K562 (cell line): ENCODE data around the gene SNRPD2. TPM values are rescaled to one million over a fixed set of nuclear protein-coding genes. Genes with fewer than 3 reads are reported as not detected.
A peak's percentile ranks its signal among the peaks of the same experiment; 100 is the strongest.

ENCODE experiments used
- ATAC-seq: fragments of 200-7000 bp; cut with Tn5 transposase; 3 replicates; pipeline ENCODE4 v1.9.1; 2020; ENCODE audit warnings: moderate library complexity
- BruUV-seq: library from RNA; stranded (reverse); fragments of 400-500 nt; replicated peaks from 2 replicates; lab custom pipeline; 2021; lab: Mats Ljungman, UMichigan
- CTCF ChIA-PET: fragments of 300-600 bp; formaldehyde crosslinking; extraction: SDS; loops from one replicate; lab custom pipeline; 2021; ENCODE audit warnings: low intra/inter-chr PET ratio; lab: Yijun Ruan, JAX
- POLR2A ChIA-PET: fragments of 300-600, 350-650 bp; sonication (Branson Sonifier 250); formaldehyde crosslinking; extraction: SDS; loops from one replicate; lab custom pipeline; 2021; ENCODE audit warnings: antibody characterized with exemption, inconsistent platforms; lab: Yijun Ruan, JAX
- DNase-seq, 4 experiments: peaks; one replicate each; pipeline versions ENCODE4 v3.0.0 to v3.0.0-alpha.2; 2011 to 2018; ENCODE audit warnings: low spot score in 3 of 4, mixed read lengths in 3 of 4; ENCODE audit errors: extremely low read depth in 1 of 4
- FAIRE-seq: peaks from 2 replicates; lab custom pipeline; 2011; peaks lifted over from hg19 to GRCh38; lab: Jason Lieb, UNC
- H2AFZ ChIP-seq: 2 replicates; pipeline ENCODE4 v1.6.0; 2011; ENCODE audit warnings: low read depth, low read length, control low read depth, inconsistent platforms
- H3K27ac ChIP-seq: fragments of 200-600 bp; 3 replicates; pipeline ENCODE4 v1.8.0; 2011; ENCODE audit warnings: low read depth, mild to moderate bottlenecking, control low read depth, inconsistent platforms, low read length, moderate library complexity, mixed read lengths; ENCODE audit errors: extremely low read depth
- H3K27me3 ChIP-seq, 2 experiments: fragments of 300-600 bp in 1 of 2; 2 replicates in 1 of 2; 3 replicates in 1 of 2; pipeline versions ENCODE4 v1.6.0 to v1.8.0; 2011; ENCODE audit warnings: inconsistent platforms in 2 of 2, low read length in 2 of 2, mild to moderate bottlenecking in 1 of 2, mixed read lengths in 1 of 2, moderate library complexity in 1 of 2; ENCODE audit not compliant: control insufficient read depth in 2 of 2, insufficient read depth in 2 of 2
- H3K36me3 ChIP-seq: fragments of 300-600 bp; 3 replicates; pipeline ENCODE4 v1.8.0; 2011; ENCODE audit warnings: mild to moderate bottlenecking, low read length, inconsistent platforms; ENCODE audit not compliant: control insufficient read depth, insufficient read depth
- H3K4me1 ChIP-seq, 2 experiments: fragments of 200-600 bp in 1 of 2; replicated peaks in 1 of 2; 2 replicates in 1 of 2; 3 replicates in 1 of 2; pipeline versions ENCODE4 v1.5.1 to v1.8.0; 2011; ENCODE audit warnings: inconsistent platforms in 2 of 2, low read length in 2 of 2, mild to moderate bottlenecking in 1 of 2, mixed read lengths in 1 of 2, moderate library complexity in 1 of 2; ENCODE audit not compliant: control insufficient read depth in 2 of 2, insufficient read depth in 2 of 2
- H3K4me2 ChIP-seq: 2 replicates; pipeline ENCODE4 v1.6.1; 2011; ENCODE audit warnings: low read length, control low read depth, inconsistent platforms, mixed read lengths; ENCODE audit not compliant: insufficient read depth
- H3K4me3 ChIP-seq: fragments of 200-600 bp; sonication (generic), shearing (Covaris generic); 2 replicates; pipeline ENCODE4 v1.5.1; 2016; ENCODE audit warnings: control low read depth, inconsistent platforms
- H3K79me2 ChIP-seq: fragments of 200-600 bp; 3 replicates; pipeline ENCODE4 v1.8.0; 2011; ENCODE audit warnings: low read length, inconsistent platforms; ENCODE audit not compliant: control insufficient read depth, insufficient read depth
- H3K9ac ChIP-seq, 2 experiments: 2 replicates each; pipeline versions ENCODE4 v1.6.0 to v1.6.1; 2011; ENCODE audit warnings: low read depth in 2 of 2, low read length in 2 of 2, control low read depth in 1 of 2, inconsistent platforms in 1 of 2, mild to moderate bottlenecking in 1 of 2, mixed read lengths in 1 of 2; ENCODE audit not compliant: insufficient read depth in 1 of 2
- H3K9me1 ChIP-seq: one replicate; pipeline ENCODE4 v1.6.0; 2011; ENCODE audit warnings: inconsistent platforms, mild to moderate bottlenecking, low read length, moderate library complexity; ENCODE audit not compliant: control insufficient read depth, insufficient read depth
- H3K9me3 ChIP-seq: replicated peaks from 2 replicates; pipeline ENCODE4 v1.5.1; 2011; ENCODE audit warnings: low read depth, low read length, inconsistent platforms; ENCODE audit not compliant: control insufficient read depth, insufficient read depth
- H4K20me1 ChIP-seq: replicated peaks from 2 replicates; pipeline ENCODE4 v1.6.1; 2011; ENCODE audit warnings: low read length, inconsistent platforms, mixed read lengths; ENCODE audit not compliant: control insufficient read depth, insufficient read depth
- LEF1 ChIP-seq: fragments of 450-650 bp; IDR thresholded peaks from 2 replicates; pipeline ENCODE4 v1.6.1; 2016; ENCODE audit warnings: mild to moderate bottlenecking
- MEF2D ChIP-seq: conservative IDR thresholded peaks from 2 replicates; pipeline ENCODE4 v1.6.1; 2016; ENCODE audit warnings: low read depth, missing genetic modification characterization, missing compliant biosample characterization
- NONO ChIP-seq, 2 experiments: fragments of 200-400 bp in 1 of 2; fragments of 450-650 bp in 1 of 2; formaldehyde crosslinking in 1 of 2; IDR thresholded peaks; 2 replicates each; pipeline ENCODE4 v1.6.1; 2017; ENCODE audit warnings: low read depth in 2 of 2, mild to moderate bottlenecking in 2 of 2, moderate library complexity in 2 of 2, low read length in 1 of 2
- POLR2G ChIP-seq: fragments of 200-400 bp; formaldehyde crosslinking; IDR thresholded peaks from 2 replicates; pipeline ENCODE4 v1.6.1; 2017; ENCODE audit warnings: low read depth, mild to moderate bottlenecking, antibody characterized with exemption, low read length, moderate library complexity
- SAFB ChIP-seq: fragments of 200-400 bp; formaldehyde crosslinking; IDR thresholded peaks from 2 replicates; pipeline ENCODE4 v1.6.1; 2017; ENCODE audit warnings: low read depth, low read length, borderline replicate concordance
- SIN3B ChIP-seq: fragments of 450-650 bp; IDR thresholded peaks from 2 replicates; pipeline ENCODE4 v1.6.1; 2017; ENCODE audit warnings: low read depth, mild to moderate bottlenecking, moderate library complexity
- TBP ChIP-seq: optimal IDR thresholded peaks from 2 replicates; pipeline ENCODE3; 2011; ENCODE audit warnings: low read depth, low read length, improper control_type of control experiment
- ZKSCAN8 ChIP-seq: fragments of 200-800 bp; sonication (Bioruptor generic); IDR thresholded peaks from 2 replicates; pipeline ENCODE4 v1.6.1; 2016; ENCODE audit warnings: missing genetic modification characterization, missing compliant biosample characterization
- ZNF445 ChIP-seq: fragments of 250-450 bp; sonication (Bioruptor Pico); IDR thresholded peaks from 2 replicates; pipeline ENCODE4 v1.4.0; 2020; ENCODE audit warnings: low read depth, mild to moderate bottlenecking, moderate library complexity
- WGBS: fragments of 100-300 bp; shearing (Covaris generic); methylation state at CpG from one replicate; pipeline ENCODE4 v1.1.6; 2016; ENCODE audit warnings: low coverage, mixed read lengths; ENCODE audit not compliant: insufficient coverage; ENCODE audit errors: missing lambda C conversion rate; 5-methylcytosine and 5-hydroxymethylcytosine counted together
- in situ Hi-C: fragments of 300-500 bp; cut with MboI; formaldehyde crosslinking; loops from 4 replicates; pipeline ENCODE4 v1.15.0; 2018; ENCODE audit warnings: inconsistent platforms, mixed read lengths
- intact Hi-C: fragments of 100-400 bp; cut with micrococcal nuclease; formaldehyde crosslinking; loops from 2 replicates; pipeline ENCODE4 v1.14.2; 2022
- polyA plus RNA-seq, 8 experiments: library from polyadenylated mRNA; depleted of rRNA in 4 of 8; stranded (reverse) in 5 of 8; unstranded in 3 of 8; fragments of >200 nt; fragmentation: Nextera tagmentation in 2 of 8; fragmentation: Illumina TruSeq in 1 of 8; extraction: Ambion mirVana in 2 of 8; extraction: Trizol in 1 of 8; gene quantifications; 2 replicates each; pipeline versions ENCODE4 v1.2.1 to v1.2.3, GENCODE V29; 2011 to 2014; ENCODE audit warnings: inconsistent platforms in 1 of 8, missing spikeins in 1 of 8
- total RNA-seq, 7 experiments: library from RNA; depleted of rRNA in 6 of 7; stranded (reverse); fragments of >200 nt in 6 of 7; fragmentation: Illumina TruSeq in 2 of 7; extraction: Trizol in 2 of 7; gene quantifications; 2 replicates each; pipeline versions ENCODE4 v1.2.1 to v1.2.3, GENCODE V29; 2011 to 2021; ENCODE audit warnings: low replicate concordance in 1 of 7
- TF ChIP-seq, protein P1 (sequence below): sonication (generic); formaldehyde crosslinking; IDR thresholded peaks from 2 replicates; pipeline ENCODE4 v1.8.1; 2023; ENCODE audit warnings: mild to moderate bottlenecking, missing genetic modification reagents
- TF ChIP-seq, protein P2 (sequence below): IDR thresholded peaks from 2 replicates; pipeline ENCODE4 v1.6.1; 2014; ENCODE audit warnings: antibody characterized with exemption
- TF ChIP-seq, protein P3 (sequence below), 3 experiments: fragments of 200-800 bp in 1 of 3; sonication (Bioruptor generic) in 1 of 3; sonication (generic) in 1 of 3; formaldehyde crosslinking in 1 of 3; IDR thresholded peaks; 2 replicates each; pipeline versions ENCODE4 v1.6.1 to v1.8.0; 2016 to 2022; ENCODE audit warnings: mild to moderate bottlenecking in 2 of 3, missing compliant biosample characterization in 2 of 3, missing genetic modification characterization in 2 of 3, missing genetic modification reagents in 1 of 3
- TF ChIP-seq, protein P4 (sequence below), 2 experiments: fragments of 250-450 bp in 1 of 2; fragments of 450-650 bp in 1 of 2; sonication (Bioruptor Pico) in 1 of 2; IDR thresholded peaks; 2 replicates each; pipeline versions ENCODE4 v1.6.1 to v1.8.0; 2016 to 2021; ENCODE audit warnings: mild to moderate bottlenecking in 2 of 2, moderate library complexity in 2 of 2, missing compliant biosample characterization in 1 of 2, missing genetic modification characterization in 1 of 2
- TF ChIP-seq, protein P5 (sequence below): IDR thresholded peaks from 3 replicates; pipeline ENCODE4 v1.6.1; 2011; ENCODE audit warnings: borderline replicate concordance, mild to moderate bottlenecking; ENCODE audit not compliant: insufficient read length, insufficient read depth
- TF ChIP-seq, protein P6 (sequence below): fragments of 250-450 bp; sonication (Bioruptor Pico); IDR thresholded peaks from 2 replicates; pipeline ENCODE4 v1.8.0; 2022; ENCODE audit warnings: moderate library complexity, mild to moderate bottlenecking, inconsistent platforms

The SNRPD2 gene
- total and polyA plus RNA-seq, 9 of the 15 experiments (the other 6 are each of a cell fraction or from before 2014, with no cell fraction given), result 728 to 4,411 (median 1,029) TPM

DNA sequence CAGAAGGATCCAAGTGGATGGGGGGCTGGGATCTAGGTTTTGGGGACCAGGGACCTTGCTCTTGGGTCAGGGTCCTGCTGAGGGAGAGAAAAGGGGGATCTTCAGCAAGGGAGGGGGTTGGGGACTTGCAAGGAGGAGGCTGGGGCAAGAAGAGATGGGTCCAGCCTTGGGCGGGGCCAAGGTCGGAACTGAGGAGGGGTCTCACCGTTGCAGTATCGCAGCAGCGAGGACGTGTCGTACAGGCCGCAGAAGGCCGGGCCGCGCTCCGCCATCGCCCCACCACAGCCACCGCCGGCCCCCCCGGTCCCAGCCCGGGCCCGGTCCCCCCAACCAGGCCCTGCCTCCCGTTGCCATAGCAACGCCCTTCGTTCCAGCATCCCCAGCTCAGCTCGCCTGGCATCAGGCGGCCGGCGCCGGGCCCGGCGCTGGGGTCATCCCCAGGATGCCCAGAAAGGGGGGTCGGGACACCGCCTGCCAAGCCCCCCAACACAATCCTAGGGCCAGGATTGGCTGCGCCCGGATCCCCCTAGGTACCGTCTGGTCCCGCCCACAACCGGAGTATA is 46.6 kb downstream of the SNRPD2 start:
- Histone ChIP-seq H3K36me3 (no peaks in the 10 kb centered on the region), H3K4me1 (peaks cover 20 to 44% of the 10 kb centered on the region in 2 experiments), H3K79me2 (no peaks in the 10 kb centered on the region), H3K9me1 (no peaks in the 10 kb centered on the region), H4K20me1 (no peaks in the 10 kb centered on the region), H3K27me3 (no peaks in the 10 kb centered on the region), H3K4me2 (peak overlapping the region; percentile 79), H2AFZ (peak overlapping the region; percentile 93), H3K9ac (no peak overlapping the region), H3K9me3 (no peaks in the 10 kb centered on the region), H3K4me3 (peak overlapping the region; percentile 41), H3K27ac (no peak overlapping the region)
- intact Hi-C loops, result no loop called here
- no peak for FAIRE-seq
- in situ Hi-C loops, result no loop called here
- ChIA-PET POLR2A (interaction anchor here (0.7 to 1.4 kb wide), 4 partner anchors 24 to 178 kb away, joined by 3 to 12 read pairs (median 5); partner anchors contain the start of gene FOSB), CTCF (interaction anchor here (4.6 kb wide), 1 partner anchor 121 kb away, joined by 34 read pairs; no protein-coding TSS in a partner anchor)
- no peak for ATAC-seq
- no TSS peak for BruUV-seq
- 13% methylated on average over 23 of the region's 35 CpGs for WGBS
- no peak for DNase-seq
- TF ChIP-seq ZKSCAN8 (CRISPR knock-in tag) (no peak), NONO (IDR thresholded peaks at IDR 0.05; ENCODE audit: low read depth in 2 of 2, low read length in 1 of 2) (no peak), POLR2G (no peak), SIN3B (no peak), TBP (no peak), ZNF445 (CRISPR knock-in tag) (no peak), SAFB (no peak), MEF2D (no peak), LEF1 (no peak)
- TF ChIP-seq, protein P1, sequence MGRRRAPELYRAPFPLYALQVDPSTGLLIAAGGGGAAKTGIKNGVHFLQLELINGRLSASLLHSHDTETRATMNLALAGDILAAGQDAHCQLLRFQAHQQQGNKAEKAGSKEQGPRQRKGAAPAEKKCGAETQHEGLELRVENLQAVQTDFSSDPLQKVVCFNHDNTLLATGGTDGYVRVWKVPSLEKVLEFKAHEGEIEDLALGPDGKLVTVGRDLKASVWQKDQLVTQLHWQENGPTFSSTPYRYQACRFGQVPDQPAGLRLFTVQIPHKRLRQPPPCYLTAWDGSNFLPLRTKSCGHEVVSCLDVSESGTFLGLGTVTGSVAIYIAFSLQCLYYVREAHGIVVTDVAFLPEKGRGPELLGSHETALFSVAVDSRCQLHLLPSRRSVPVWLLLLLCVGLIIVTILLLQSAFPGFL, result no peak
- TF ChIP-seq, protein P2, sequence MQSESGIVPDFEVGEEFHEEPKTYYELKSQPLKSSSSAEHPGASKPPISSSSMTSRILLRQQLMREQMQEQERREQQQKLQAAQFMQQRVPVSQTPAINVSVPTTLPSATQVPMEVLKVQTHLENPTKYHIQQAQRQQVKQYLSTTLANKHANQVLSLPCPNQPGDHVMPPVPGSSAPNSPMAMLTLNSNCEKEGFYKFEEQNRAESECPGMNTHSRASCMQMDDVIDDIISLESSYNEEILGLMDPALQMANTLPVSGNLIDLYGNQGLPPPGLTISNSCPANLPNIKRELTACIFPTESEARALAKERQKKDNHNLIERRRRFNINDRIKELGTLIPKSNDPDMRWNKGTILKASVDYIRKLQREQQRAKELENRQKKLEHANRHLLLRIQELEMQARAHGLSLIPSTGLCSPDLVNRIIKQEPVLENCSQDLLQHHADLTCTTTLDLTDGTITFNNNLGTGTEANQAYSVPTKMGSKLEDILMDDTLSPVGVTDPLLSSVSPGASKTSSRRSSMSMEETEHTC, result no peak
- TF ChIP-seq, protein P3, sequence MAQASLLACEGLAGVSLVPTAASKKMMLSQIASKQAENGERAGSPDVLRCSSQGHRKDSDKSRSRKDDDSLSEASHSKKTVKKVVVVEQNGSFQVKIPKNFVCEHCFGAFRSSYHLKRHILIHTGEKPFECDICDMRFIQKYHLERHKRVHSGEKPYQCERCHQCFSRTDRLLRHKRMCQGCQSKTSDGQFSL (CRISPR knock-in tag; IDR thresholded peaks at IDR 0.05), result 0 out of 2 replicates have a peak, but pooled peaks have one; percentile 46
- TF ChIP-seq, protein P3 (tag; IDR thresholded peaks at IDR 0.05), result no peak
- TF ChIP-seq, protein P4, sequence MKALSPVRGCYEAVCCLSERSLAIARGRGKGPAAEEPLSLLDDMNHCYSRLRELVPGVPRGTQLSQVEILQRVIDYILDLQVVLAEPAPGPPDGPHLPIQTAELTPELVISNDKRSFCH (CRISPR knock-in tag; IDR thresholded peaks at IDR 0.05), result no peak
- TF ChIP-seq, protein P4 (tag; IDR thresholded peaks at IDR 0.05), result no peak
- TF ChIP-seq, protein P5, sequence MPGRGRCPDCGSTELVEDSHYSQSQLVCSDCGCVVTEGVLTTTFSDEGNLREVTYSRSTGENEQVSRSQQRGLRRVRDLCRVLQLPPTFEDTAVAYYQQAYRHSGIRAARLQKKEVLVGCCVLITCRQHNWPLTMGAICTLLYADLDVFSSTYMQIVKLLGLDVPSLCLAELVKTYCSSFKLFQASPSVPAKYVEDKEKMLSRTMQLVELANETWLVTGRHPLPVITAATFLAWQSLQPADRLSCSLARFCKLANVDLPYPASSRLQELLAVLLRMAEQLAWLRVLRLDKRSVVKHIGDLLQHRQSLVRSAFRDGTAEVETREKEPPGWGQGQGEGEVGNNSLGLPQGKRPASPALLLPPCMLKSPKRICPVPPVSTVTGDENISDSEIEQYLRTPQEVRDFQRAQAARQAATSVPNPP, result no peak
- TF ChIP-seq, protein P6, sequence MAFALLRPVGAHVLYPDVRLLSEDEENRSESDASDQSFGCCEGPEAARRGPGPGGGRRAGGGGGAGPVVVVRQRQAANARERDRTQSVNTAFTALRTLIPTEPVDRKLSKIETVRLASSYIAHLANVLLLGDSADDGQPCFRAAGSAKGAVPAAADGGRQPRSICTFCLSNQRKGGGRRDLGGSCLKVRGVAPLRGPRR, result no peak
